DLD1 (cell line): ENCODE measurements around the gene PKD1L1.

ENCODE experiments used
- in situ Hi-C: cut with HindIII; loops from 2 replicates; pipeline ENCODE4 v1.10.0; 2017; ENCODE audit warnings: low sequenced_read_pairs

Gene PKD1L1, protein sequence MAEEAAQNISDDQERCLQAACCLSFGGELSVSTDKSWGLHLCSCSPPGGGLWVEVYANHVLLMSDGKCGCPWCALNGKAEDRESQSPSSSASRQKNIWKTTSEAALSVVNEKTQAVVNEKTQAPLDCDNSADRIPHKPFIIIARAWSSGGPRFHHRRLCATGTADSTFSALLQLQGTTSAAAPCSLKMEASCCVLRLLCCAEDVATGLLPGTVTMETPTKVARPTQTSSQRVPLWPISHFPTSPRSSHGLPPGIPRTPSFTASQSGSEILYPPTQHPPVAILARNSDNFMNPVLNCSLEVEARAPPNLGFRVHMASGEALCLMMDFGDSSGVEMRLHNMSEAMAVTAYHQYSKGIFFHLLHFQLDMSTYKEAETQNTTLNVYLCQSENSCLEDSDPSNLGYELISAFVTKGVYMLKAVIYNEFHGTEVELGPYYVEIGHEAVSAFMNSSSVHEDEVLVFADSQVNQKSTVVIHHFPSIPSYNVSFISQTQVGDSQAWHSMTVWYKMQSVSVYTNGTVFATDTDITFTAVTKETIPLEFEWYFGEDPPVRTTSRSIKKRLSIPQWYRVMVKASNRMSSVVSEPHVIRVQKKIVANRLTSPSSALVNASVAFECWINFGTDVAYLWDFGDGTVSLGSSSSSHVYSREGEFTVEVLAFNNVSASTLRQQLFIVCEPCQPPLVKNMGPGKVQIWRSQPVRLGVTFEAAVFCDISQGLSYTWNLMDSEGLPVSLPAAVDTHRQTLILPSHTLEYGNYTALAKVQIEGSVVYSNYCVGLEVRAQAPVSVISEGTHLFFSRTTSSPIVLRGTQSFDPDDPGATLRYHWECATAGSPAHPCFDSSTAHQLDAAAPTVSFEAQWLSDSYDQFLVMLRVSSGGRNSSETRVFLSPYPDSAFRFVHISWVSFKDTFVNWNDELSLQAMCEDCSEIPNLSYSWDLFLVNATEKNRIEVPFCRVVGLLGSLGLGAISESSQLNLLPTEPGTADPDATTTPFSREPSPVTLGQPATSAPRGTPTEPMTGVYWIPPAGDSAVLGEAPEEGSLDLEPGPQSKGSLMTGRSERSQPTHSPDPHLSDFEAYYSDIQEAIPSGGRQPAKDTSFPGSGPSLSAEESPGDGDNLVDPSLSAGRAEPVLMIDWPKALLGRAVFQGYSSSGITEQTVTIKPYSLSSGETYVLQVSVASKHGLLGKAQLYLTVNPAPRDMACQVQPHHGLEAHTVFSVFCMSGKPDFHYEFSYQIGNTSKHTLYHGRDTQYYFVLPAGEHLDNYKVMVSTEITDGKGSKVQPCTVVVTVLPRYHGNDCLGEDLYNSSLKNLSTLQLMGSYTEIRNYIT (N-terminal part only)

GRCh38 chr7:47948141-47948790, at the start of gene PKD1L1:
TSS of gene PKD1L1 (minus strand) at chr7:47948466. CDS start at chr7:47948440, 26 bp downstream.
- in situ Hi-C loops, result no loop called here

GRCh38 chr7:47992446-47992845, 44.2 kb upstream of the PKD1L1 start:
- in situ Hi-C loops, result loop anchor here (25.0 kb wide), 1 partner anchor 95 kb away; the partner anchor contains the start of gene UPP1

GRCh38 chr7:47991741-47992311, 43.6 kb upstream of the PKD1L1 start:
- in situ Hi-C loops, result loop anchor here (25.0 kb wide), 1 partner anchor 95 kb away; the partner anchor contains the start of gene UPP1

- in situ Hi-C loops, result loop anchor here (25.0 kb wide), 1 partner anchor 96 kb away; the partner anchor contains the start of gene UPP1
Observed at GRCh38 chr7:47991270-47991669, 43.0 kb upstream of the PKD1L1 start.

DNA sequence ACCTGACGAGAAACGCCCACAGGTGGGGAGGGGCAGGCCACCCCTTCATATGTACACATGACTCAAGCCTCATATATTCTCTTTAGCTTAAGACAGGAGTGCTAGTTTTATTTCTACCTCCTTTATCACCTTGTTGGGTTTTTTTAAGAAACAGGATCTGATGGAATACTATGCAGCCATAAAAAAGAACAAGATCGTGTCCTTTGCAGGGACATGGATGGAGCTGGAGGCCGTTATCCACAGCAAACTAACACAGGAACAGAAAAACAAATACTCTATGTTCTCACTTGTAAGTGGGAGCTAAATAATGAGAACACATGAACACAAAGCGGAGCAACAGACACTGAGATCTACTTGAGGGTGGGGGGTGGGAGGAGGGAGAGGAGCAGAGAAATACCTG, 42.3 kb upstream of the PKD1L1 start:
- in situ Hi-C loops, result loop anchor here (25.0 kb wide), 1 partner anchor 97 kb away; the partner anchor contains the start of gene UPP1

- in situ Hi-C loops, result loop anchor here (25.0 kb wide), 1 partner anchor 97 kb away; the partner anchor contains the start of gene UPP1
Observed at GRCh38 chr7:47989607-47990400, 41.5 kb upstream of the PKD1L1 start.

- in situ Hi-C loops, result loop anchor here (25.0 kb wide), 1 partner anchor 99 kb away; the partner anchor contains the start of gene UPP1
Observed at GRCh38 chr7:47988496-47989386, 40.5 kb upstream of the PKD1L1 start.

- in situ Hi-C loops, result loop anchor here (25.0 kb wide), 1 partner anchor 105 kb away; the partner anchor contains the start of gene UPP1
Observed at GRCh38 chr7:47982610-47983009, 34.3 kb upstream of the PKD1L1 start.

- in situ Hi-C loops, result loop anchor here (25.0 kb wide), 1 partner anchor 107 kb away; the partner anchor contains the start of gene UPP1
Observed at GRCh38 chr7:47980648-47981047, 32.4 kb upstream of the PKD1L1 start.

GRCh38 chr7:47979832-47980181, 31.5 kb upstream of the PKD1L1 start:
- in situ Hi-C loops, result loop anchor here (25.0 kb wide), 1 partner anchor 107 kb away; the partner anchor contains the start of gene UPP1

DNA sequence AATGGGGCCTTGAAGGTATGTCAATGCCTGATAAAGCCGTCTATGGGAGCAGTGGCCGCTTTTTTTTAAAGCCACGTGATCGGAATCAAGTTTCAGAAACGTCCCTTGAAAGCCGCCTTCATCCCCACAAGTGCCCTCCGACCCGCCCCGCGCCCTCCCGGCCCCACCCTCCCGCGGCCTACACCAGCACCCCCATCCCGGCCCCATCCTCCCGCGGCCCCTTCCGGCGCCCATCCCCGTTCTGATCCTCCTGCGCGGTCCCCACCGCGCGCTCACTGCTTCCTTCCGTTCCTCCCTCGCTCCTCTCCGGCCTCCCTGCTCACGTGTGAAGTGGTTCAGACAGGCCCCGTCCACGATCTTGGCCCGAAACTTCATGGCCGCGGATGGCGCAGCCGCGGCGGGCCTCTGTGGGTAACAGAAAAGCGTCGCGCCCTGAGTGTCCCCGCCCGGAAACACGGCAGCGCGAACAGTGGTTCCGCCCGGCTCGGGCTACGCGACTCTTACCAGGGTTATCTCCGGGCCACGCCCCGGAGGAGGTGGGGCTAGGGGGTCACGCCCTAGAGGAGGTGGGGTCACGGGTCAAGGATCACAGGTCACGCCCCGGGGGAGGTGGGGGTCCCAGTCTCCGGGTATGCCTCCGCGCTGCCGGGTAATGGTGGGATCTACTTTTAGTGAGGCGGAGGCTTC, 31.0 kb upstream of the PKD1L1 start, which contains the start of gene HUS1:
Gene HUS1, minus strand, starts transcription at position 471 of the 687 bp plus-strand sequence. Its CDS starts 96 bp downstream, at position 375.
- in situ Hi-C loops, result loop anchor here (25.0 kb wide), 1 partner anchor 108 kb away; the partner anchor contains the start of gene UPP1

GRCh38 chr7:47978790-47979144, 30.5 kb upstream of the PKD1L1 start:
- in situ Hi-C loops, result loop anchor here (25.0 kb wide), 1 partner anchor 109 kb away; the partner anchor contains the start of gene UPP1

DNA sequence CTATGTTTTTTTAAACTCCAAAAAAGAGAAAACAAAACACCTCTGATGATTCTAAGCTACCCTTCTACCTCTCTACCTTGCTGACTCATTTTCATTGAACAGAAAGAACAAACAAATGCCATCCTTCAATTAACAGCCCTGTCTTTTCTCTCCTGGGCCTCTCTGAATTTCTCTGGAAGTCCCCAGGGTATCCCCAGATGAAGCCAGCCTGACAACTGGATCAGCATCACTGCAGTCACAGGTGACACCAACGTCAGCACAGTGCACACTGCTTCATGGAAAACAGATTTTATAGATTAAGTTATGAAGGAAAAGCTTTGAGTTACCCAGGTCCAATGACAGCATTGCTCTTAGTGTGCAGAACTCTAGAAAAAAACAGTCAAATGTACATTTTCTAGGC, 25.5 kb upstream of the PKD1L1 start:
- in situ Hi-C loops, result no loop called here

DNA sequence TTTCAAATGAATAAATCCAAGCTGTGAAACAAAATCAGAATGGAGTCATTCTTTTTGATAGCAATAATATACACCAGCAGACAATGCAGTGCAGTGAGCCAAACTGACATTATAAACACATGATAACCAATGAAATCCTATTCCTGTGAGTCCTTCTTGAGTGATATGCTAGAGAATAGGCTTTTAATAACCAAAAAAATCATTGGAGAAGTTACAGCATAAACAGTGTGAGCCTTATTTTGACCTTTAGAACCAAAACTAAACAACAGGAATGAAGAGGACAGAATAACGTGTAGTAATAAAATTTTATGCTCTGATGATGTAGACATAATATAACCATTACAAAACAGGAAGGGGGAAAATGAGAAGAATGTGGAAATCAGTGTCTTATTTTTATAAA, 22.5 kb upstream of the PKD1L1 start:
- in situ Hi-C loops, result no loop called here

- in situ Hi-C loops, result no loop called here
Observed at GRCh38 chr7:47968847-47969774, 20.8 kb upstream of the PKD1L1 start.

DNA sequence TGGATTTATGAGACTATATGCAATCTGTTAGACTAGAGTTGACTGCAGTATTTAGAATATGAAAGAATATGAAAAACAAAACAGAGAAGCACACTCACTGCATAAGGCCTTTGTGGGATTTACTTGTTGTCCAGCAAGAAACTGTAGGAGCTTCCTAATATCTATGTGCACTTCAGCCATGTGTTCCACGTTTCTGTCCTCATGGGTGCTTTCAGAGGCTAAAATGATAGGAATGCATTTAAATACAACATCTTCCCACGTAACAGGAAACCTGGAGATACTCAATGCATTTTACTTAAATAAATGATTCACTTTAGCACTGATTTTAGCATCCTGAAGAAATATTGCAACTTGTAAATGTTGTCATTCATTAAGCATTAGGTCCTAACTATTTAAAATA, 19.4 kb upstream of the PKD1L1 start:
- in situ Hi-C loops, result no loop called here
